Natural killer cell treated with Interleukin-12 subunit alpha and Interleukin-12 subunit beta and Interleukin-15 and Interleukin-18, amount 100 ng/mL, for 72 hours (primary cell): ENCODE data around the gene MTFR1L. TPM values are rescaled to one million over a fixed set of nuclear protein-coding genes. Genes with fewer than 3 reads are reported as not detected.
A peak's percentile ranks its signal among the peaks of the same experiment; 100 is the strongest.

ENCODE experiments used
- ATAC-seq, 2 donors: fragments of 150-1000 bp; cut with Tn5 transposase in 1 of 2; sonication (Bioruptor Pico), chemical (Tn5 transposase) in 1 of 2; 2 replicates each; pipeline ENCODE4 v1.10.0; 2021
- DNase-seq: peaks from one replicate; pipeline ENCODE4 v3.0.0; 2022; ENCODE audit warnings: low spot score
- H3K27ac Mint-ChIP-seq, 2 donors: 1 replicate in 1 of 2; 2 replicates in 1 of 2; pipeline ENCODE4 v1.8.0; 2022; ENCODE audit warnings: mixed read lengths in 2 of 2, mild to moderate bottlenecking in 1 of 2, moderate library complexity in 1 of 2
- H3K27me3 Mint-ChIP-seq, 2 donors: 1 replicate in 1 of 2; 2 replicates in 1 of 2; pipeline ENCODE4 v1.8.0; 2022; ENCODE audit warnings: mixed read lengths in 2 of 2
- H3K36me3 Mint-ChIP-seq: one replicate; pipeline ENCODE4 v1.8.0; 2022; ENCODE audit warnings: mixed read lengths
- H3K4me1 Mint-ChIP-seq, 2 donors: 1 replicate in 1 of 2; 2 replicates in 1 of 2; pipeline ENCODE4 v1.8.0; 2022; ENCODE audit warnings: low read depth in 2 of 2, mixed read lengths in 2 of 2, mild to moderate bottlenecking in 1 of 2
- H3K4me3 Mint-ChIP-seq: one replicate; pipeline ENCODE4 v1.8.0; 2022; ENCODE audit warnings: mixed read lengths
- H3K9me3 Mint-ChIP-seq: 2 replicates; pipeline ENCODE4 v1.8.0; 2022; ENCODE audit warnings: mixed read lengths
- total RNA-seq, 2 donors: library from RNA; stranded (reverse); gene quantifications; one replicate each; pipeline ENCODE4 v1.2.3, GENCODE V29; 2022

Gene MTFR1L
- total RNA-seq, 2 donors from 2014 or later: 29.8 to 37.3 TPM

DNA sequence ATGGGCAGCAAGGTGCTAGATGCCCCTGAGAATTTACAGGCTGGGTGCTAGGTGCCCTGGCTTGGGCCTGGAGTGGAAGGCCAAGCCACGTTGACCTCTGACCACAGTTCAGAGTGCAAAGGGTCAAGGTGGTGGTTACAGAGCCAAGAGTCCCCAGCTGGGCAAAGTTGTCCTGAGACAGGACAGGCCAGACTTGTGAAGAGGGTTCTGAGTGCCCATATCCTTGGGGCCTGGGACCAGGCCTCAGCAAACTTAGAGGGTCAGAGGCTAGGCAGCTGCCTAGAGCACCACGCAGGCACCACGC, 38.7 kb upstream of the MTFR1L start:
- Mint-ChIP-seq H3K27ac (no peak overlapping the region), H3K4me1 (no peaks in the 10 kb centered on the region), H3K27me3 (peaks cover 0 to 2% of the 10 kb centered on the region in 2 donors), H3K9me3 (no peaks in the 10 kb centered on the region), H3K36me3 (no peaks in the 10 kb centered on the region), H3K4me3 (no peak overlapping the region)
- no peak for ATAC-seq
- DNase-seq: no peak

- Mint-ChIP-seq H3K9me3 (no peaks in the 10 kb centered on the region), H3K4me1 (no peaks in the 10 kb centered on the region), H3K4me3 (no peak overlapping the region), H3K36me3 (no peaks in the 10 kb centered on the region), H3K27ac (no peak overlapping the region), H3K27me3 (peaks cover 0 to 2% of the 10 kb centered on the region in 2 donors)
- ATAC-seq (no peak), DNase-seq (no peak)
These were observed 37.0 kb upstream of the MTFR1L start for GRCh38 chr1:25782608-25783201.

- no peaks in the 10 kb centered on the region for H3K36me3 Mint-ChIP-seq
- DNase-seq: no peak
- no peaks in the 10 kb centered on the region for H3K9me3 Mint-ChIP-seq
- ATAC-seq: no peak
- H3K27me3 Mint-ChIP-seq: peaks cover 0 to 2% of the 10 kb centered on the region in 2 donors
- no peak overlapping the region for H3K27ac Mint-ChIP-seq
- no peak overlapping the region for H3K4me3 Mint-ChIP-seq
- no peaks in the 10 kb centered on the region for H3K4me1 Mint-ChIP-seq
These were observed 35.1 kb upstream of the MTFR1L start for GRCh38 chr1:25784575-25785051.

DNA sequence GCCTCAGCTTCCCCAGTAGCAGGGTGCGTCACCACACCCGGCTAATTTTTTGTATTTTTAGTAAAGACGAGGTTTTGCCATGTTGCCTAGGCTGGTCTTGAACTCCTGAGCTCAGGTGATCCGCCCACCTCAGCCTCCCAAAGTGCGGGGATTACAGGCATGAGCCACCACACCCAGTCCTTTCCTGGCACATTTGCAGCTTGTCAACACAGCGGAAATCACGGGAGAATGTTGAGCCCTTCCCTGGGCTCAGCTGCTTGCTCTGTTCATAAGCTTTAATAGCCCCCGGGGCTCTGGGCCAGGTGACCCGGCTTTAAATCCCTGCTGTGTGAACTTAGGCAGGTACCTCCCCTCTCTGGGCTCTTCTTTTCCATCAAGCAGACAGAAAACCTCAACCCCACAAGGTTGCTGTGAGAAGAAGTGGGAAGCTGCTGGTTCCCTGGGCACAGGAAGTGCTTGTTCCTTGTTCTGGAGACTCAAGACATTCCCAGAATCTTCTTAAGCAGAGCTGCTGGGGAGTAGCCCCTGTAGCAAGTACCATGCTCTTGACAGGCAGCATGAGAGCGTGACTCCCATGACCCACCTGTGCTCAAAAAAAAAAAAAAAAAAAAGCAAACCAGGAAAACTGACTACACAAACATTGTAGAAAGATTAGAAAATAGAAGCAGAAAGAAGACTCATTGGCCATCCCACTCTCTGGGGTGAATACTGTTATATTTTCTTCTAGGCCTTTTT, 34.3 kb upstream of the MTFR1L start:
- Mint-ChIP-seq H3K27ac (no peak overlapping the region), H3K4me3 (no peak overlapping the region), H3K27me3 (peaks cover 0 to 2% of the 10 kb centered on the region in 2 donors), H3K4me1 (no peaks in the 10 kb centered on the region), H3K36me3 (no peaks in the 10 kb centered on the region), H3K9me3 (no peaks in the 10 kb centered on the region)
- ATAC-seq: no peak
- DNase-seq: no peak

GRCh38 chr1:25786887-25787759, 32.6 kb upstream of the MTFR1L start:
- H3K9me3 Mint-ChIP-seq: no peaks in the 10 kb centered on the region
- H3K27ac Mint-ChIP-seq: no peak overlapping the region
- DNase-seq (no peak), ATAC-seq (no peak)
- no peaks in the 10 kb centered on the region for H3K36me3 Mint-ChIP-seq
- no peaks in the 10 kb centered on the region for H3K4me1 Mint-ChIP-seq
- peaks cover 0 to 2% of the 10 kb centered on the region in 2 donors for H3K27me3 Mint-ChIP-seq
- no peak overlapping the region for H3K4me3 Mint-ChIP-seq

GRCh38 chr1:25787760-25788166, 32.0 kb upstream of the MTFR1L start:
- H3K9me3 Mint-ChIP-seq: no peaks in the 10 kb centered on the region
- no peak overlapping the region for H3K4me3 Mint-ChIP-seq
- peaks cover 0 to 2% of the 10 kb centered on the region in 2 donors for H3K27me3 Mint-ChIP-seq
- H3K36me3 Mint-ChIP-seq: no peaks in the 10 kb centered on the region
- H3K4me1 Mint-ChIP-seq: no peaks in the 10 kb centered on the region
- DNase-seq (no peak), ATAC-seq (no peak)
- H3K27ac Mint-ChIP-seq: no peak overlapping the region

GRCh38 chr1:25790472-25790871, 29.3 kb upstream of the MTFR1L start:
- ATAC-seq (no peak), DNase-seq (no peak)
- H3K36me3 Mint-ChIP-seq: no peaks in the 10 kb centered on the region
- no peaks in the 10 kb centered on the region for H3K27me3 Mint-ChIP-seq
- H3K4me1 Mint-ChIP-seq: no peaks in the 10 kb centered on the region
- H3K9me3 Mint-ChIP-seq: no peaks in the 10 kb centered on the region
- no peak overlapping the region for H3K4me3 Mint-ChIP-seq
- H3K27ac Mint-ChIP-seq: no peak overlapping the region

- H3K4me3 Mint-ChIP-seq: no peak overlapping the region
- H3K27ac Mint-ChIP-seq: no peak overlapping the region
- H3K4me1 Mint-ChIP-seq: peaks cover 9 to 10% of the 10 kb centered on the region in 2 donors
These were observed 27.6 kb upstream of the MTFR1L start for GRCh38 chr1:25792115-25792514.

GRCh38 chr1:25793585-25794170, 26.1 kb upstream of the MTFR1L start:
- no peaks in the 10 kb centered on the region for H3K9me3 Mint-ChIP-seq
- no peak for DNase-seq
- H3K4me3 Mint-ChIP-seq: no peak overlapping the region
- H3K36me3 Mint-ChIP-seq: no peaks in the 10 kb centered on the region
- H3K27me3 Mint-ChIP-seq: peaks cover 2 to 6% of the 10 kb centered on the region in 2 donors
- H3K4me1 Mint-ChIP-seq: peaks cover 16 to 18% of the 10 kb centered on the region in 2 donors
- ATAC-seq: no peak
- H3K27ac Mint-ChIP-seq: no peak overlapping the region

More at GRCh38 chr1:25792115-25792514, 27.6 kb upstream of the MTFR1L start:
- Mint-ChIP-seq H3K27me3 (peaks cover 2 to 6% of the 10 kb centered on the region in 2 donors), H3K36me3 (no peaks in the 10 kb centered on the region), H3K9me3 (no peaks in the 10 kb centered on the region)
- ATAC-seq: no peak
- DNase-seq: no peak

DNA sequence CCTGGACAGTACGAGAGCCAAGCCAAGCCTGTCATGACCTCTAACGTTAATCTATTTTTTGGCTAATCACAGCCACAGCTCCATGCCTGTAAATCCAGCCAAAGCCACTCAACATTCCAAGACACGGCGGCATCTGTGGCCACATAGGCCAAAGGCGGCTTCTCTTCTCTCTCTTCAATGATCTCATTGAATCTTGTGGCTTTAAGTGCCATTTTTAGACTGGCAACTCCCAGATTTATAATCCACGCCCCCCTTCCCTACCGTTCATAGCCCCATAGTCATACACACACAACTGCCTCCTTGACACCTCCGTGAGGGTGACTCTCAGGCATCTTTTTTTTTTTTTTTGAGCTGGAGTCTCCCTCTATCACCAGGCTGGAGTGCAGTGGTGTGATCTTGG, 25.4 kb upstream of the MTFR1L start:
- H3K36me3 Mint-ChIP-seq: no peaks in the 10 kb centered on the region
- no peak for DNase-seq
- ATAC-seq: no peak
- no peaks in the 10 kb centered on the region for H3K9me3 Mint-ChIP-seq
- H3K4me3 Mint-ChIP-seq: no peak overlapping the region
- peaks cover 16 to 18% of the 10 kb centered on the region in 2 donors for H3K4me1 Mint-ChIP-seq
- H3K27me3 Mint-ChIP-seq: peaks cover 2 to 6% of the 10 kb centered on the region in 2 donors
- no peak overlapping the region for H3K27ac Mint-ChIP-seq

GRCh38 chr1:25795211-25795610, 24.5 kb upstream of the MTFR1L start:
- H3K4me1 Mint-ChIP-seq: peaks cover 16 to 18% of the 10 kb centered on the region in 2 donors
- H3K27ac Mint-ChIP-seq: no peak overlapping the region
- DNase-seq (no peak), ATAC-seq (no peak)
- H3K36me3 Mint-ChIP-seq: no peaks in the 10 kb centered on the region
- H3K27me3 Mint-ChIP-seq: peaks cover 2 to 6% of the 10 kb centered on the region in 2 donors
- no peaks in the 10 kb centered on the region for H3K9me3 Mint-ChIP-seq
- H3K4me3 Mint-ChIP-seq: no peak overlapping the region

DNA sequence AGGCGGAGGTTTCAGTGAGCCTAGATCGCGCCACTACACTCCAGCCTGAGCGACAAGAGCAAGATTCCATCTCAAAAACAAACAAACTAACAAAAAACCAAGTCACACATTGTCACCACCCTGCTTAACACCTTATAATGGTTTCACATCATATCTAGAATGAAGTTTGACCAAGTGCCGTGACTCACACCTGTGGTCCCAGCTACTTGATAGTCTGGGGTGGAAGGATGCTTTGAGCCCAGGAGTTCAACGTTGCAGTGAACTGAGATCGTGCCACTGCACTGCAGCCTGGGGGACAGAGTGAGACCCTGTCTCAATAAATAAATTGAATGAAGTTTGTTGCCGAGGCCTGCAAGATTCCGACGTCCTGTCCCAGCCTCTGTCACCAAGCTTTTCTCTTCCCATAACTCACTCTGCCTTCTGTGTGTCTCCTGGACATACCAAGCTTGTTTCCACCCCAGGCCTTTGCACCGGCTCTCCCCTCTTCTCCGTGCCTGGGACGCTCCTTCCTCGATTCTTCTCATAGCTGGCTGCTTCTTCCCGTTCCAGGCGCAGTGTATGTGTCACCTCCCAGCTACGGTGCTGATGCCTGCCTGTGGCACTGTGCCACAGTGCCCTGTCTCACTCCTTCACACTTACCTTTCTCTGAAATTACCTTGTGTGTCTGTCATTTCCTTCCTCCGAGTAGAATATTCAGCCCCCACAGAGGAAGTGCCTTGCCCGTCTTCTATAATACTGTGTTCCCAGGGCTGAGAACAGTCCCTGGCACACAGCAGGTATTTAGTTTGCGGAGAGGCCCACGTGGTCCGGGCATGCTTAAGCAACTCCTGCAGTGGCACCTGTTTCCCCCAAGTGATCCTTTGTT, 23.6 kb upstream of the MTFR1L start:
- H3K4me3 Mint-ChIP-seq: peak overlapping the region; percentile 36
- H3K36me3 Mint-ChIP-seq: no peaks in the 10 kb centered on the region
- peak in 1 of 2 donors; percentile 54 for ATAC-seq

More for the DNA sequence above, 23.6 kb upstream of the MTFR1L start:
- Mint-ChIP-seq H3K9me3 (no peaks in the 10 kb centered on the region), H3K27me3 (peaks cover 2 to 6% of the 10 kb centered on the region in 2 donors), H3K27ac (peak overlapping the region; percentile 33 to 35), H3K4me1 (peaks cover 21 to 24% of the 10 kb centered on the region in 2 donors)
- DNase-seq: no peak
